HG02884 (cell line): Measurements from ENCODE around the gene TGM5.
"Not testable (repeated sequence)": the region's sequence is repeated elsewhere in the genome, so short reads cannot be mapped to it uniquely, and the experiment has no call there.

Experiments
- ATAC-seq: cut with Tn5 transposase; IDR thresholded peaks from one replicate; pipeline ENCODE4 v1.9.1; 2021; ENCODE audit warnings: mild to moderate bottlenecking, moderate library complexity; ENCODE audit not compliant: unreplicated experiment

Gene TGM5

GRCh38 chr15:43198992-43199391 lies 67.7 kb downstream of the TGM5 start:
- no peak for ATAC-seq

- ATAC-seq: not testable (repeated sequence)
Observed at GRCh38 chr15:43198556-43198955, 68.2 kb downstream of the TGM5 start.

GRCh38 chr15:43197773-43198172 lies 69.0 kb downstream of the TGM5 start:
- ATAC-seq: not testable (repeated sequence)

- ATAC-seq: no peak
Observed at GRCh38 chr15:43196760-43197548, 69.8 kb downstream of the TGM5 start.

- no peak for ATAC-seq
Observed at GRCh38 chr15:43194795-43195194, 71.9 kb downstream of the TGM5 start.

GRCh38 chr15:43193710-43194109 lies 73.0 kb downstream of the TGM5 start:
- no peak for ATAC-seq

GRCh38 chr15:43190178-43190577 lies 76.5 kb downstream of the TGM5 start:
- ATAC-seq: no peak

GRCh38 chr15:43189296-43189695 lies 77.4 kb downstream of the TGM5 start:
- ATAC-seq: no peak

GRCh38 chr15:43187544-43188155 lies 79.1 kb downstream of the TGM5 start:
- no peak for ATAC-seq

GRCh38 chr15:43186003-43186353 lies 80.8 kb downstream of the TGM5 start:
- peak; percentile 21 for ATAC-seq

- peak; percentile 95 for ATAC-seq
Observed at GRCh38 chr15:43185157-43186002, 81.3 kb downstream of the TGM5 start, which contains the start of gene CCNDBP1. TSS of gene CCNDBP1 (plus strand) at chr15:43185403. CDS start at chr15:43185499, 96 bp downstream.

- no peak for ATAC-seq
Observed at GRCh38 chr15:43184407-43185124, 82.2 kb downstream of the TGM5 start.

- no peak for ATAC-seq
Observed at GRCh38 chr15:43183270-43183669, 83.5 kb downstream of the TGM5 start.
